HG03196 (cell line): Measurements from ENCODE around the gene LCP2.
"Not testable (repeated sequence)": the region's sequence is repeated elsewhere in the genome, so short reads cannot be mapped to it uniquely, and the experiment has no call there.

ENCODE experiments used
- ATAC-seq: cut with Tn5 transposase; IDR thresholded peaks from one replicate; pipeline ENCODE4 v1.9.1; 2021; ENCODE audit not compliant: unreplicated experiment

The LCP2 gene

DNA sequence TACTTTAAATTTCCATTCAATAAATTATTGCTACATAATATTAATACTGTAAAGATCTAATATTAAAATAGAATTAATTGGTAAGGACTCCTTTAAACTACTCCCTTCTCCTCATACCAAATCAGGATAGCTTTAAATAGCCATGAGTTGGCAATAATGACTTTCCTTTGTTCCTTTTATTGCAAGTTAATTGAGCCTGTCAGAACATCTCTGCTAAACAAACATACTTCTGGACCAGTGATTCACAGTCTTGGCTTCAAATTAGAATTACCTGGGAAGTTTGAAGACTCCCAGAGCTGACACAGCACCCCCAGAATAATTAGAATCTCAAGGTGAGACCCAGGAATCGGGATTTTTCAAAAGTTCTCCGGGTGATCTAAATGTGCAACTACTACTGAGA lies 46.1 kb downstream of the LCP2 start:
- no peak for ATAC-seq

DNA sequence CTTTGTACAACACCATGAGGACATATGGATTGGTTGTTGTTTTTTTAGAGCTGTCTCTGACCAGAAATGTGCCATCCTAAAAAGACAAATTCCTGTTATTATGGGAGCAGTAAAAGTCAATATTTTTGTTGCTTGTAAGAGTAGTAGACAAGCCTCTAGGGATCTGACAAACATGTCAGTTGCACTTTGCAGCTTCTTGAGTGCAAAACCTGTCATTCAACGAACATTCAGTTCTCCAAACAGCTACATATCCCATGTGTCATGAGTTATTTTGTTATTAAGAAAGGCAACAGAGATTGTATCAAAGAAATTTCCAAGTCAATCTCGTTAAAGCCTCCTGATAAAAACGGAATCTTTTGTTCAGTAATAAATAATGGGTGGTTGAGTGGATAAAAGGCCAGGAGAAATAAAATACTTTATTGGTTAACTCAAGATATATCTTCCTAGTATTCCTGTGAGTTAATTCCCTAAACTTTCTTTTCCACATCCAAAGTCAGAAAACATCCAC lies 46.7 kb downstream of the LCP2 start:
- ATAC-seq = no peak

DNA sequence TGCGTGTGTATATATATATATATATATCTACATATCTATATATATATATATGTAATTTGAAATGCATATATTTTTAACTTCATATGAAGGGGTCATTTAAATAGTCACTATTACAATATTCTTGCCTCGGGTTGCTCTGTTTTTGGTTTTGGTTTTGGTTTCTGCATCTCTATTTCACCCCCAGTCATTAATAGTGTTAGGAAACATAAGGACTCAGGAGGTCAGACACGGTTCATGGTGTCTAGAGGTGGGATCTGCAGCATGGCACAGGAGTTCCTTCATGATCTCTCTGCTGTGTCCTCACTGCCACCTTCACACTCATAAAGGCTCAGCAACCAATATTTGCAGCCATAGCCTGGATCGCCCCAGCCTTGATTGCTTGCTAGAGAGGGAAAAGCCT lies 48.2 kb downstream of the LCP2 start:
- ATAC-seq = no peak

DNA sequence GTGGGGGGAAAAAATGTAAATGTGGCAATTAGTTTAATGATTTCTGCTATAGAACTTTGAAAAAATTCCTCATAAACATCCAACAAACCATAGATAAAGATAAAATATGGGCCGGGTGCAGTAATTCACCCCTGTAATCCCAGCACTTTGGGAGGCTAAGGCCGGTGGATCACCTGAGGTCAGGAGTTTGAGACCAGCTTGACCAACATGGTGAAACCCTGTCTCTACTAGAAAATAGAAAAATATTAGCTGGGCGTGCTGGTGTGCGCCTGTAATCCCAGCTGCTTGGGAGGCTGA lies 48.7 kb downstream of the LCP2 start:
- ATAC-seq = not testable (repeated sequence)

DNA sequence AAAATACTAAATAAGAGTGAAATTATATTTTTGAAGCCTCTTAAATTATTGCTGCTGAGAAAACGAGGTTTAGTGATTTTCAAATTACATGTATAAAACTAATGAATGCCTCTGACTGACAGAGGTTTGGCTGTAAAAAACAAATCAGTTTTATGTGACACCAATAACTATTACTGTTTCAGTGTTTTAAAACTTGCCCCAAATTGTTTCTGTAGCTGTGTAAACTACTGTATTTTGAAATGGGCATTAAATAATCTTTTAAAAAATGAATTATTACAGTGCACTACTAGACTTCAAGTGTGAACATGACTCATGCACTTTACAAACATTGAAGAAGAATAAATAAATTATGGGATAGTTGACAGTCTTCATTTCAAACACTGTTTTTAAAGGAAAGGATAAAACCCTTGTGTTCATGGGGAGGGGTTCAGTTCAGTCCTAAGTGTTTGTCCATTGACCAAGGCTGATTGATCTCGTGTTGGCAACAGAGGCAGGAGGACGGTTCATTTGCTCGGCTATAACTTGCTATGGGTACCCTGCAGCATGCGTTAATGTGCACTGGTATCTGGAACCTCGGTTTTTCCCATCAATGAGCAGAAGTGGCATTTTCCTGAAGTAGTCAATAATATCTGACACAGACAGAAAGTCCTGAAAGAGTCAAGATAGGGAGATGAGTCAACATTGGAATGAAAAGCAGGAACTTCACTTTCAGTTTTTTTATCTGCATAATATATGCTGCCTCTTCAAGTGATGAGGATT lies 49.2 kb downstream of the LCP2 start:
- no peak for ATAC-seq

DNA sequence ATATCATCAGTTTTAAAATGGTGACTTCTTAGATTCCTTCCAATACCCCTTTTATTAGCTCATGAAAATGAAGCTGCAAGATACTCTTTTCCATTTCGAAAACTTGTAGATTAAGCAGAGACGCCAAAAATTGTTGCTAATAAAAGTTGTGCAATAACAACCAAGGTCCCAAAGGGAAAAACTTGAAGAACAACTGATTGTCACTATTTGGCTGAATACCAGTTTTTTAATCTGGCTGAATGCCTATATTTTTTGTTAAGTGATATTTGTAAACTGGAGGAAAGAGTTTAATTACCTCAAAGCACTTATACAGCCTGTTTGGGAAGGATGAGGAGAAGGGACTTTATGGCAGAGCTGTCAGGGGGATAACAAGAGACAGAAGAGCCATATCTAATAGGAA lies 50.2 kb downstream of the LCP2 start:
- ATAC-seq = no peak

DNA sequence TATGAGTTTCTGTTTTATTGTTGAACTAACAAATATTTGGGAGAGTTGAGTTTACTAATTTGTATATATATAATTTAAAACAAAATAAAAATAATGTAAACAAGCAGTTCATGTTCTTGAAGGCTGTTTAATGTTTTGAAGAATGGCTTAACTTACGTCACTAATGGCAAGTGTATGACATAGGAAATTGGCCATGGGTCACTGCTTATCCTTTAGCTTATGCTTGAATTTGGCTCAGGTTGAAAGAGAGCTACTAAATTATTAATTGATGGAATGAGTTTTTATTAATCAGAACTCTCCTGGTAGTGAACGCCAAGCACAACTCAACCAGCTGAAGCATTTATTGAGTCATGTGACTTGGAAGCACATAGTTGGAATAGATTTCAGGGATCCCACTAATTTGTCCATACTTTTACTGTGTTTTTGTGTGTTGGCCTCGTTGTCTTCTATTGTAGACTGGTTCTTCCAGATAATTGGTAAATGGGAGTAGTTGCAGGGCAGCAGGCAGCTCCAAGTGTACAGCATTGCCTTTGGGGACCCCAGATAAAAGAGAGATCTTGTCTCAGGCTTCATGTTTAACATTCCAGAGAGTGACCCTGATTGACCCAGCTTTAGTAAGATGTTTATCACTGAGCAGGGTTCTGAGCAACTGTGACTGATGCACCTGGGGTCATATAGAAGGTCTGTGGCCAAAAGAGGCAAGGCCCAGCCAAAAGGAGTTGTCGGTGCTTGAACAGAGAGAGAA lies 51.3 kb downstream of the LCP2 start:
- no peak for ATAC-seq

DNA sequence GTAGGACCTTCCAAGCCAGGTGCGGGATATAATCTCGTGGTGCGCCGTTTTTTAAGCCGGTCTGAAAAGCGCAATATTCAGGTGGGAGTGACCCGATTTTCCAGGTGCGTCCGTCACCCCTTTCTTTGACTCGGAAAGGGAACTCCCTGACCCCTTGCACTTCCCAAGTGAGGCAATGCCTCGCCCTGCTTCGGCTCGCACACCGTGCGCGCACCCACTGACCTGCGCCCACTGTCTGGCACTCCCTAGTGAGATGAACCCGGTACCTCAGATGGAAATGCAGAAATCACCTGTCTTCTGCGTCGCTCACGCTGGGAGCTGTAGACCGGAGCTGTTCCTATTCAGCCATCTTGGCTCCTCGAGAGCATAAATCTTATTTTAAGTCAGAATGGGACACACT lies 52.1 kb downstream of the LCP2 start:
- not testable (repeated sequence) for ATAC-seq

DNA sequence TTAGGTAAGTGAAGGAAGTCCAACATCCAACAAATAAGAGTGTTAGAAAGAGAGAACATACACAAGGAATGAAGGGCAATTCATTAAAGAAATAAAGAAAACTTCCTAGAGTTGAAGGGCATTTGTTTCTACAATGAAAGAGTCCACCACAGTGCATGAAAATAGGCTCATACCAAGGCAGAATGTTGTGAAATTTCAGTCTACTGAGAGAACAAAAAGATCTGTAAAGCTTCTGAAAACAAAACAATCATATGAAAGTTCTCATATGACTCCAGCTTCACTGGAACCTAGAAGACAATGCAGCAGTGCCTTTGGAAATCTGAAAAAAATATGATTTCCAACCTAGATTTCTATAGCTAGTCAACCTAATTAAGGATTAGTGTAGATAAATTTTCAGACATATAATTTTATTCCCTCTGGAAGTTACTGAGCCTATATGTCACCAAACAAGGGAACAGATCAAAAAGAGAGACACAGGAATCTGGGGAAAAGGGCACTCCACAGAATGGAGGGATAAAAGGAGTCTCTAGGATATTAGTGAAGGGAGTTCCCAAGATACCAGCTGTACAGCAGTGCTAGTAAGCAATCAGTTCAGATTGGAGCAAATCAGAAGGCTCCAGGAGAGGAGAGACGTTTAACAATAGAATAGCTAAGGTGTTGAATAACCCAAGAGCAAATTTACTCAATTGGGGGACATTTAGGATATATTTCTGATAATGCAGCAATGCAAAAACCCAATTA lies 59.0 kb downstream of the LCP2 start:
- ATAC-seq = no peak

DNA sequence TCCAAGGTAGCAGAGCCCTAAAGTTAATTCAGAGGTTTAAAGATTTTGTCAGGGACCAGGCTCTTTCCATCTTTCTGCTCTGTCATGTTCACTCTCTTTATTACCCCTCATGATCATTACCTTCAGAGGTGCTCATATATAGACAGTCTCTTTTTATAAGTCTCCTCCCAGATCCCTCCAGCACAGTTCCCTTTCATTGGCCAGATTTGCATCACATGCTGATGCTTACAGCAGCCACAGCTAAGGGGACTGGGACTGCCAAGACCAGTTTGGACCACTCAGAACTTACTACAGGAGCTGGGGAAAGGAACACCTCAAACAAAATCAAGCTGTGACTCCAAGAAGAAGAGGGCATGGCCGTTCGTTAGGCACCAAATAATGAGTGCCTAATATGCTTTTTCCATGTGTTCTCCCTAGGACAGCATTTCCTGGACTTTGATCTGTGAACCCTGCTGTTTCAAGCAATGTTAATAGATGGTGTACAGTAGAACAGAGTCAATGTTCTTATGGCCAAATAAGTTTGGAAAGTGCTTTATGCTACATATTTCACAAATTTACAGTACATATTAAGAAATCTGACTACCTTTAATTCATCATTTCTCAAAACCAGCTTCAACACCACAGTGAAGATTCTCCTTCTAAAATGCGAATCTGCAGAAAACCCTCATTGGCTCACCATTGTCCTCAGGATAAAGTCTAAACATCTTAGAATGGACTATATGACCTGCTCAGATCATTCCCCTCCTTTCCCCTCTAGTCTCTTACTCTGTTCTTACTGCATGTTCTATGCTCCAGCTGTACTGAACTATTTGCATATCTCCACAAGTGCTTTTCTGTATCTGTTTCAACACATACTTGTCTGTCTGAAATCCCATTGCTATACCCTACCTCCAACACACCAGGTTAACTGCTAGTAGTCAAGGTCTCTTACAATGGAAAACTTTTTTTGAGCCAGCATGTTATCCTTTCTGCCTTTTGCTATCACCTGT lies 61.4 kb downstream of the LCP2 start:
- no peak for ATAC-seq

DNA sequence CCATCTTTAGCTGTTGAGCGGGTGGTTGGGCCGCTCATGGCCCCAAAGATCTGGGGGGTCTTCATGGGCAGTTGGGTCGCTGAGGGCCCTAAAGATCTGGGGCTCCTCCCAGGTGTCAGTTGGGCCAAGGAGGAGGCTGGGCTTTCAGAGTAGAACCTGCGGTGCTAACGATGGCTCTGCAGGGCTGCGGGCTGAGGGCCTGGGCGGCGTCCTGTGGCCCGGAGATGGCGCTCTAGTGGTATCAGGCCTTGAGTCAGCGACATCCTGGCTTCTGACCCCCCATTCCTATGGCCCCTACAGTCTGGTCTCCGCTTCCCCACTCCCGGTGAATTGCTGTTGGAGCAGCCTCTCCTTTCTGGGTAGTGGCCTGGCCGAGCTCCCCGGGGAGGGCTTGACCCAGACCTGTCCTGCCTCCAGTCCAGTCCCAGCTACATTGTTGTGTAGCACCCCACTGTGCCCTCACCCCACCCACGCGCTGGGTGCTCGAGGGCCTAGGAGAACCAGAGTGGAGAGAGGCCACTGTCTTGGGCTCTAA lies 64.2 kb downstream of the LCP2 start:
- ATAC-seq = no peak

DNA sequence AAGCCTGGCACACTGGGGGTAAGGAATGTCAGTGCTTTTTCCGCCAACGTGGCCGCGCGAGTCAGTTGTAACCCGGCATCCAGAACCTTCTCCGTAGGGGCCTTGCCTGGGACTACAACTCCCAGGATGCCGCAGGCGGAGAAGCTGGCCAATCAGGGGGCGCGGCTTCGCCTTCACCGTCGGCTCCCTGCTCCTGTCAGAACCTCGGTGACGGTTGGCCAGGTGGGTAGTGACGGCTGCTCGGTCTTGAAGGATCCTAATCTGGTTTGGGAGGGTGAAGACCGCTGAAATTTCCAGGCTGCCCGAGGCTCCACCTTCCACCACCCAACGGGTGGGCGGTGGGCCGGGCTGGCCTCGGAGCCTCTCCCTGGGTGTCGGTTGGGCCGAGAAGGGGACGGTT lies 64.8 kb downstream of the LCP2 start, which contains the start of gene C5orf58:
TSS of gene C5orf58 (plus strand) at position 200 of the 400 bp plus-strand sequence. CDS start 1,992 bp downstream, outside the sequence.
- ATAC-seq = no peak

DNA sequence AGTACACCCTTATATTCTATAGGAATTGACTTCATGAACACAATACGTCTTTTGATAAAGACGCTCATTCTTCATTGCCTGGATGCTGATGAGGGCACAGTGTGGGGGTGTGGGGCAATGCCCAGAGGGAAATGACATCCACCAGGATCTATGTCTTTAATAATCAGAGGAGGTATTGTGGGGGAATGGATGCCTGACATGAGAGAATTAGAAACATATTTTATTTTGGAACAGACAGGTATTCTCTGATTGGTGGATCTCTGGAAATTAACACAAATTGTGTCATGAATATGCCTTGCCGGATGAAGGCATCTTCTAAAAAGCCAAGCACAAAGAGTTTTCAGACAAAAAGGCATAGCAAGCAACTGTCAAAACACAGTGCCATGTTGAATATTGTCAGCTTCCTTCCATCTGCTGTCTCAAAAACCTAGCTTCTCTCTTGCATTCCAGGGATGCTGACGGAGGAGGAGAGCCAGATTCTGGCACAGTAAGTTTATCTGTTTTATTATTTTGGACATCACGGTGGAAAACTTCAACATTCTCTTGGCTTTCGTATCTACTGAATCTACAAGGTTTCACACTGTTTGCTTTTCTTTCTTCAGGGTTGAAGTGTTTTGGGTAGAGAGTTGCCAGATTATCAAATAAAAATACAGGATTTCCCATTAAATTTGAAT lies 68.7 kb downstream of the LCP2 start:
- ATAC-seq = no peak

DNA sequence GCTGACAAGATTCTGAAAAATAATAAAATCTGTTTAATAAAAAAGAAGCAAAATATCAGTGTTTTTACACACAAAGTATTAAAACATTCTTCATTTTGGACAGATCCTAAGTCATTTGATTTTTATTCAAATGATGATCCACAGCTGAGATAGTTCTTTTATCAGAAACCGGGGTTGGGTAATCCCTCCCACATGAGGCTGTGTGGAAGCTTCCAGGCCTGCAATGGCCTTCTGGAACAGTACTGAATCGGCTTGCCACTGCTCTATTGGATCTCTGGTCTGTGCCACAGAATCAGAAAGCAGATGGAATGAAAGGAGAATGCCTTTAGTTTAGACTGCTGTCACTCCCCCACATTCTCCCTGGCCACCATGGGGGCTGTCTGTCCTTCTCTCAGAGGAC lies 70.9 kb downstream of the LCP2 start:
- ATAC-seq = no peak

DNA sequence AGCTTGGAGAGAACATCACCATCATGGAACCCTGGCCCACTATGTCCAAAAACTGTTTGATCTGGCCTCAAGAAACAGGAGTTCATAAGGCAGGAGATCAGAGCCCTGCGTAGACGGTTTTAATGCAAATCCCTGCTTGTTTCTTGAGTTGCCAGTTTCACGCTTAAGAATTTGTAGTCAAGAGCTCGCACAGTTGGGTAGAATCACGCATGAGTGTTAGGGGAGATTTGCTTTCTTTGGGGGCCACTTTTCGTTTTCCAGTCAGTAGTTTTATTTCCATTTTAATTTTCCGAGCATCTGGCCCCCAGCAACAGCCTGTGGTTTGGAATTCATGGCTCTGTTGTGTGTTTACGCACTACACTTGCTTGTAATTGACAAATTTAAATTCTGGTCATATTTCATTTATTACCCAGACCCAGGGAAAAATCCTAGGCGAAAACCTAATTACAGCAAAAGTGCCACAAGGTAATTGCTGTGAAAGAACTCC lies 71.4 kb downstream of the LCP2 start:
- no peak for ATAC-seq

DNA sequence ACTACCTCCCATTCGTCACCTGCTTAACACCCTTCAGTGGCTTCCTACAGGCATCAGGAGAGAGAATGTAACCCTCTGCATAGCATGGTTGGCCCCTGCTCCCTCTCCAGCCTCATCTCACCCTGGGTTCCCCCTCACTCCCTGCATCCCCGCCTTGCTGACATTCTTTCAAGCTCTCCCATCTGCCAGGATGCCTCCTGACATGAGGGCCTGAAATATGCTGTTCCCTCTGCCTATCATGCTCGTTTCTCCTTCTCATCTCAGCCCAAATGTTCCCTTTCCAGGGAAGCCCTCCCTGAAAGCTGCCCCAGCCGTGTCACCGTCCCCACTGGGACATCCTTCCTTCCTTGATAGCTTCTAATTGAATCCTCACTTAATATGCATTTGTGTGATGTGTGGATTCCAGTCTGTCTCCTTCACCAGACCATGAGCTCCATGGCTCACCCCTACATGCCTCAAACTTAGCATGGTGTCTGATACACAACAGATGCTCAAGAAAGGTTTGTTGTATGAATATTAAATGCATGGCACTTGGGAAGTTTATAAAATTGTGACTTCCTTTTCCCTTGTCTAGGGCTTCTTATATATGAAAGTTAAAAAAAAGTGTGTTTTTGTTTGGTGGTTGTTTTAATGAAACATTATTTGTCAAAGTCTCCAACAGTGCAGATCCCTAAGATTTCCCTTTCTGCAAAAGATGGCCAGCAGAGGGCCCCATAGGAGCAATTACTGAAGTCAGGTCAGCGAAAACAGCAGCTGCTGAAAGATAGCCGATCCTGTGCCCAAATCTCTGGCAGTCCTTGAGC lies 72.0 kb downstream of the LCP2 start:
- ATAC-seq = no peak

DNA sequence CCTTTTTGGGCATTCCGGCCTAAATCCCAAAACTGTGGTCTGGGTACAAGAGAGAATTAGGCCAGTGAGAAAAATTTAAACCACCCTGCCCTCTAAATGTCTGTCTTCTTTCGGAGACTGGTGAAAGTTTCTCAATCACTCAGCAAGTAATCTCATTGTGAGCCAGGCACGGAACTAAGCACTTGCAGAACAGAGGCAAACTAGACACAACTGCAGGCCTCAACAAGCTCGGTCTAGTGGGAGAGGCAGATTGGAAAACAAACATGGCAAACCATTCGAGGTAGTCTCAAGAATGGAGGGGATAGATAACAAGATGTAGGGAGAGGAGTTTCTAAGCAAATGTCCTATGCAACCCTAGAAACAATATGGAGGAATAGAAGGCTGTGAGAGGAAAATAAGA lies 73.7 kb downstream of the LCP2 start:
- no peak for ATAC-seq

DNA sequence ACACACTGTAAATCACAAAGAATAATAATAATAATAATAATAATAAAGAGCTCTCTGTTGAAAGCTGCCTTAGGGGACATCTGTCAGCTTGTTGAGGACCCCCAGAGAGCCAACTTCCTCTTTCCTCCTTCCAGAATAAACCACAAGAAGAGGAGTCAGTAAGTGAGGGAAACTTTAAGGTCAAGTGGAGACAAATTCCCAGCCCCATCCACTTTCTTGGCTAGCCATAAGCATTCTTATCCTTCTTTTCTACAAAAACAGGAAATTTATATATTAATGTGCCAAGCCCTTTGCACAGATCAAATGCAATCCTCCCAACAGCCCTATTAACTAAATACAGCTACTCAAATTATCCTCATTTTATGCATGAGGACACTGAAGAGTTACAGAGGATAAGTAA lies 74.2 kb downstream of the LCP2 start:
- no peak for ATAC-seq

DNA sequence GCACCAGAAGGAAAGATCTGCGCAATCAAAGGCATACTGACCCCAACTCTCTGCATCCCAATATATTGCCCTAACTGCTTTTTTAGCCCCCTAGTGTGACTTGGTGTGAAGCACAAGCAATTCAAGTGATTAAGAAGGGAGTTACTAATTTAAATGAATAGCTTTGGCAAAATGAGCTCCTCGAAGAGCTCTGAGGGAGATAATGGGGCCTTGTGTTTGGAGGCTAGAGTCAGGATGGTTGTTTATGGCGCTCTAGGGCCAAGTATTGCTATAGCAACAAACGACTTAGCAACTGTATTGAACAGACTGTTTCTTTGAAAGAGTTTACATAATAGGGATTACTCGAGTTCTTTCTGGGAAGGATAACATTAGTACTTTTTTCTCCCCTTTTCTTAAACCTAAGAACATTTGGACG lies 76.2 kb downstream of the LCP2 start:
- no peak for ATAC-seq
